T-cell (primary cell): Measurements from ENCODE around the gene TNRC6C. TPM values are rescaled to one million over a fixed set of nuclear protein-coding genes. Genes with fewer than 3 reads are reported as not detected.

Experiments used
- ATAC-seq, 4 experiments: fragments of 200-7000 bp in 3 of 4; fragments of 150-1000 bp in 1 of 4; cut with Tn5 transposase; replicated peaks in 1 of 4; 1 replicate in 3 of 4; 2 replicates in 1 of 4; pipeline ENCODE4 v1.10.0; 2021; ENCODE audit warnings: moderate library complexity in 3 of 4, mild to moderate bottlenecking in 2 of 4, moderate number of reproducible peaks in 1 of 4
- CTCF ChIA-PET, 2 donors: fragments of 300-600 bp; sonication (Branson Sonifier 250); formaldehyde crosslinking; loops; one replicate each; lab custom pipeline; 2022; ENCODE audit warnings: antibody characterized with exemption in 2 of 2; lab: Charles Lee
- POLR2A ChIA-PET, 2 donors: fragments of 300-600 bp; sonication (Branson Sonifier 250); formaldehyde crosslinking; loops; one replicate each; lab custom pipeline; 2022; ENCODE audit warnings: antibody characterized with exemption in 2 of 2; lab: Charles Lee
- DNase-seq, 35 experiments: peaks; one replicate each; pipeline versions ENCODE4 v3.0.0 to v3.0.0-alpha.2; 2013 to 2023
- H3K27ac ChIP-seq: one replicate; pipeline ENCODE4 v1.5.1; 2013; ENCODE audit warnings: low read length
- H3K27me3 ChIP-seq, 2 experiments: replicated peaks in 1 of 2; 1 replicate in 1 of 2; 2 replicates in 1 of 2; pipeline versions ENCODE4 v1.6.1 to v1.7.0; 2013; ENCODE audit warnings: low read length in 1 of 2, mixed read lengths in 1 of 2; ENCODE audit not compliant: control insufficient read depth in 2 of 2, insufficient read depth in 2 of 2; ENCODE audit errors: extremely low read depth in 1 of 2
- H3K36me3 ChIP-seq, 2 donors: 1 replicate in 1 of 2; 2 replicates in 1 of 2; pipeline versions ENCODE4 v1.6.1 to v1.7.0; 2013; ENCODE audit warnings: low read length in 1 of 2; ENCODE audit not compliant: control insufficient read depth in 2 of 2, insufficient read depth in 1 of 2; ENCODE audit errors: extremely low read depth in 1 of 2
- H3K4me1 ChIP-seq, 2 experiments: 1 replicate in 1 of 2; 2 replicates in 1 of 2; pipeline versions ENCODE4 v1.6.1 to v1.7.0; 2013; ENCODE audit warnings: low read length in 2 of 2, mixed read lengths in 1 of 2; ENCODE audit not compliant: insufficient read depth in 2 of 2, control insufficient read depth in 1 of 2; ENCODE audit errors: extremely low read depth in 1 of 2
- H3K4me3 ChIP-seq, 2 donors: 1 replicate in 1 of 2; 2 replicates in 1 of 2; pipeline versions ENCODE4 v1.5.1 to v1.7.0; 2013; ENCODE audit warnings: mild to moderate bottlenecking in 2 of 2, low read length in 1 of 2, moderate library complexity in 1 of 2; ENCODE audit not compliant: control insufficient read depth in 1 of 2; ENCODE audit errors: extremely low read depth in 1 of 2
- H3K9me3 ChIP-seq: 2 replicates; pipeline ENCODE4 v1.7.0; 2013
- H3K27ac Mint-ChIP-seq, 2 donors: one replicate each; pipeline ENCODE4 v1.8.0; 2020 to 2021; ENCODE audit warnings: mild to moderate bottlenecking in 2 of 2, mixed read lengths in 2 of 2
- H3K27me3 Mint-ChIP-seq, 2 donors: one replicate each; pipeline ENCODE4 v1.8.0; 2021 to 2022; ENCODE audit warnings: mixed read lengths in 2 of 2
- H3K36me3 Mint-ChIP-seq: one replicate; pipeline ENCODE4 v1.8.0; 2021; ENCODE audit warnings: mixed read lengths
- H3K4me1 Mint-ChIP-seq, 3 donors: one replicate each; pipeline ENCODE4 v1.8.0; 2020 to 2022; ENCODE audit warnings: mixed read lengths in 3 of 3, mild to moderate bottlenecking in 1 of 3
- H3K4me3 Mint-ChIP-seq, 3 donors: one replicate each; pipeline ENCODE4 v1.8.0; 2020 to 2022; ENCODE audit warnings: mild to moderate bottlenecking in 3 of 3, mixed read lengths in 3 of 3, moderate library complexity in 3 of 3
- H3K9me3 Mint-ChIP-seq, 3 donors: one replicate each; pipeline ENCODE4 v1.8.0; 2020 to 2022; ENCODE audit warnings: mixed read lengths in 3 of 3
- WGBS: methylation state at CpG from one replicate; pipeline ENCODE4 v1.1.5; 2013; ENCODE audit warnings: missing lambda C conversion rate; ENCODE audit not compliant: insufficient coverage; 5-methylcytosine and 5-hydroxymethylcytosine counted together
- total RNA-seq, 35 experiments: library from RNA in 6 of 35; stranded (reverse) in 6 of 35; fragments of 120-200 nt in 1 of 35; gene quantifications; one replicate each; pipeline versions ENCODE4 v1.2.1 to v1.2.4 and lab custom pipeline; 2013 to 2026

Gene TNRC6C
- total RNA-seq, 5 donors from 2014 or later (not counting 1 experiment from before 2014, with no cell fraction given), result 87.1 to 116 (median 94.3) TPM

- no peaks in the 10 kb centered on the region for H3K27me3 Mint-ChIP-seq
- H3K4me3 ChIP-seq, result no peak overlapping the region
- DNase-seq (no peak), ATAC-seq (no peak)
- H3K9me3 ChIP-seq, result no peaks in the 10 kb centered on the region
- H3K27ac ChIP-seq, result no peak overlapping the region
- H3K36me3 Mint-ChIP-seq, result peaks cover 50% of the 10 kb centered on the region
- peaks cover 38 to 50% (median 44%) of the 10 kb centered on the region in 3 donors for H3K4me1 Mint-ChIP-seq
- WGBS, result 99% methylated on average over 8 of the region's 11 CpGs
- no peak overlapping the region for H3K4me3 Mint-ChIP-seq
- CTCF ChIA-PET, result interaction anchor here (0.5 to 0.6 kb wide), 2 partner anchors 160 to 948 kb away, joined by 3 to 4 read pairs; no protein-coding TSS in a partner anchor
- H3K9me3 Mint-ChIP-seq, result no peaks in the 10 kb centered on the region
- peak overlapping the region in 1 of 2 donors; percentile 31 for H3K27ac Mint-ChIP-seq
- peaks cover 9 to 41% of the 10 kb centered on the region in 2 donors for H3K36me3 ChIP-seq
- peaks cover 0 to 4% of the 10 kb centered on the region in 2 experiments for H3K4me1 ChIP-seq
- H3K27me3 ChIP-seq, result no peaks in the 10 kb centered on the region
- POLR2A ChIA-PET, result no interaction called here
Observed at GRCh38 chr17:78038748-78039288, 80.3 kb downstream of the TNRC6C start.

- Histone ChIP-seq H3K27ac (no peak overlapping the region), H3K4me1 (peaks cover 0 to 4% of the 10 kb centered on the region in 2 experiments), H3K36me3 (peaks cover 9 to 38% of the 10 kb centered on the region in 2 donors), H3K9me3 (no peaks in the 10 kb centered on the region), H3K27me3 (no peaks in the 10 kb centered on the region), H3K4me3 (no peak overlapping the region)
- peak overlapping the region; percentile 71 to 73 for H3K27ac Mint-ChIP-seq
- peaks cover 46 to 55% (median 51%) of the 10 kb centered on the region in 3 donors for H3K4me1 Mint-ChIP-seq
- 74% methylated on average over 3 of the region's 5 CpGs for WGBS
- H3K4me3 Mint-ChIP-seq, result peak overlapping the region in 1 of 3 donors; percentile 37
- DNase-seq (no peak), ATAC-seq (no peak)
- H3K9me3 Mint-ChIP-seq, result no peaks in the 10 kb centered on the region
- CTCF ChIA-PET, result interaction anchor here (0.5 to 0.6 kb wide), 2 partner anchors 161 to 949 kb away, joined by 3 to 4 read pairs; no protein-coding TSS in a partner anchor
- peaks cover 52% of the 10 kb centered on the region for H3K36me3 Mint-ChIP-seq
- POLR2A ChIA-PET, result no interaction called here
- H3K27me3 Mint-ChIP-seq, result no peaks in the 10 kb centered on the region
Observed at GRCh38 chr17:78039581-78039980, 81.1 kb downstream of the TNRC6C start.

- H3K9me3 Mint-ChIP-seq, result no peaks in the 10 kb centered on the region
- peaks cover 53% of the 10 kb centered on the region for H3K36me3 Mint-ChIP-seq
- 77% methylated on average over 42 of the region's 44 CpGs for WGBS
Observed at GRCh38 chr17:78040440-78041385, 82.2 kb downstream of the TNRC6C start.

GRCh38 chr17:78041386-78042179 is 83.1 kb downstream of the TNRC6C start:
- peak overlapping the region in 1 of 2 donors; percentile 7 for H3K4me3 ChIP-seq

More at GRCh38 chr17:78040440-78041385, 82.2 kb downstream of the TNRC6C start:
- peaks cover 56 to 65% (median 59%) of the 10 kb centered on the region in 3 donors for H3K4me1 Mint-ChIP-seq
- peak in 30 of 35 experiments; percentile 3 to 66 (median 31) for DNase-seq
- Histone ChIP-seq H3K9me3 (no peaks in the 10 kb centered on the region), H3K4me3 (peak overlapping the region in 1 of 2 donors; percentile 7), H3K27ac (peak overlapping the region; percentile 34), H3K36me3 (peaks cover 3 to 32% of the 10 kb centered on the region in 2 donors), H3K4me1 (peaks cover 0 to 4% of the 10 kb centered on the region in 2 experiments), H3K27me3 (no peaks in the 10 kb centered on the region)
- peak; percentile 85 to 95 (median 90) for ATAC-seq
- no peaks in the 10 kb centered on the region for H3K27me3 Mint-ChIP-seq
- CTCF ChIA-PET, result interaction anchor here in 1 of 2 donors (0.6 kb wide), 1 partner anchor 279 kb away, joined by 3 read pairs; no protein-coding TSS in a partner anchor
- POLR2A ChIA-PET, result interaction anchor here in 1 of 2 donors (0.5 kb wide), 1 partner anchor 163 kb away, joined by 5 read pairs; no protein-coding TSS in a partner anchor
- H3K4me3 Mint-ChIP-seq, result peak overlapping the region; percentile 57 to 72 (median 71)
- H3K27ac Mint-ChIP-seq, result peak overlapping the region; percentile 84 to 87

GRCh38 chr17:78042542-78042941 is 84.0 kb downstream of the TNRC6C start:
- no peak overlapping the region for H3K4me3 ChIP-seq
- no peaks in the 10 kb centered on the region for H3K27me3 ChIP-seq
- Mint-ChIP-seq H3K4me1 (peaks cover 61 to 70% (median 69%) of the 10 kb centered on the region in 3 donors), H3K9me3 (no peaks in the 10 kb centered on the region), H3K27me3 (no peaks in the 10 kb centered on the region), H3K4me3 (no peak overlapping the region), H3K27ac (peak overlapping the region; percentile 3 to 13), H3K36me3 (peaks cover 44% of the 10 kb centered on the region)
- no peaks in the 10 kb centered on the region for H3K9me3 ChIP-seq
- H3K4me1 ChIP-seq, result peaks cover 0 to 4% of the 10 kb centered on the region in 2 experiments
- DNase-seq, result no peak
- POLR2A ChIA-PET, result no interaction called here
- peaks cover 1 to 23% of the 10 kb centered on the region in 2 donors for H3K36me3 ChIP-seq
- CTCF ChIA-PET, result interaction anchor here in 1 of 2 donors (0.6 kb wide), 1 partner anchor 22 kb away, joined by 3 read pairs; no protein-coding TSS in a partner anchor
- ATAC-seq, result no peak
- no peak overlapping the region for H3K27ac ChIP-seq
- no CpG with 5 or more reads among the region's 5 CpGs for WGBS

More at GRCh38 chr17:78041386-78042179, 83.1 kb downstream of the TNRC6C start:
- peaks cover 62 to 70% (median 67%) of the 10 kb centered on the region in 3 donors for H3K4me1 Mint-ChIP-seq
- H3K4me3 Mint-ChIP-seq, result peak overlapping the region; percentile 57 to 72 (median 71)
- H3K27me3 Mint-ChIP-seq, result no peaks in the 10 kb centered on the region
- no peak overlapping the region for H3K27ac ChIP-seq
- CTCF ChIA-PET, result interaction anchor here in 1 of 2 donors (0.6 kb wide), 2 partner anchors 23 to 278 kb away, joined by 3 read pairs; no protein-coding TSS in a partner anchor
- peaks cover 48% of the 10 kb centered on the region for H3K36me3 Mint-ChIP-seq
- no peaks in the 10 kb centered on the region for H3K9me3 ChIP-seq
- H3K36me3 ChIP-seq, result peaks cover 3 to 26% of the 10 kb centered on the region in 2 donors
- no peaks in the 10 kb centered on the region for H3K9me3 Mint-ChIP-seq
- POLR2A ChIA-PET, result no interaction called here
- peak overlapping the region; percentile 84 to 86 for H3K27ac Mint-ChIP-seq
- no peaks in the 10 kb centered on the region for H3K27me3 ChIP-seq
- ATAC-seq (no peak), DNase-seq (no peak)
- H3K4me1 ChIP-seq, result peaks cover 0 to 4% of the 10 kb centered on the region in 2 experiments
- no CpG with 5 or more reads among the region's 6 CpGs for WGBS
